ENCODE data around the gene SYT1. TPM values are rescaled to one million over a fixed set of nuclear protein-coding genes. Genes with fewer than 3 reads are reported as not detected.

SYT1 gene
- total and polyA plus RNA-seq, 2 experiments from 2014 or later = 48.7 to 51.7 TPM

- TF ChIP-seq CTCF (conservative IDR thresholded peaks at IDR 0.05; ENCODE audit: low read depth in 2 of 2) = no peak
- no peak for TF ChIP-seq ETS1 (IDR thresholded peaks at IDR 0.05)
- no peak for TF ChIP-seq NANOG (IDR thresholded peaks at IDR 0.05; ENCODE audit: borderline replicate concordance)
Measured at GRCh38 chr12:79331870-79332269, 467.3 kb downstream of the SYT1 start (continued).

- Histone ChIP-seq H3K9me2 (ENCODE audit: insufficient read depth) (no peaks in the 10 kb centered on the region), H3F3A (replicated peaks; ENCODE audit: low read depth) (no peaks in the 10 kb centered on the region), H2AFZ (no peak overlapping the region), H3K4me2 (no peak overlapping the region), H3K79me2 (replicated peaks; ENCODE audit: insufficient read depth) (no peaks in the 10 kb centered on the region), H3K27me3 (ENCODE audit: insufficient read depth) (no peaks in the 10 kb centered on the region), H4K20me1 (replicated peaks; ENCODE audit: insufficient read depth) (no peaks in the 10 kb centered on the region), H3K4me3 (no peak overlapping the region), H3K27ac (ENCODE audit: low read depth) (0 out of 2 replicates have a peak overlapping the region, but pooled peaks have one; percentile 1), H3K36me3 (ENCODE audit: insufficient read depth) (no peaks in the 10 kb centered on the region), H3K4me1 (ENCODE audit: insufficient read depth) (peaks cover 31% of the 10 kb centered on the region)
- no peak for ATAC-seq
- TF ChIP-seq REST (IDR thresholded peaks at IDR 0.05; ENCODE audit: unreplicated experiment) (no peak), NANOG (IDR thresholded peaks at IDR 0.05; ENCODE audit: borderline replicate concordance) (no peak), ZNF462 (CRISPR knock-in tag; IDR thresholded peaks at IDR 0.05) (no peak), POLR2AphosphoS5 (IDR thresholded peaks at IDR 0.05; ENCODE audit: low read depth) (no peak), JUNB (IDR thresholded peaks at IDR 0.05; ENCODE audit: unreplicated experiment) (no peak), STAT1 (IDR thresholded peaks at IDR 0.05; ENCODE audit: unreplicated experiment) (no peak), ZNF114 (CRISPR knock-in tag; IDR thresholded peaks at IDR 0.05) (no peak), EZH2 (IDR thresholded peaks at IDR 0.05; ENCODE audit: low read depth, unreplicated experiment) (no peak), ETS1 (IDR thresholded peaks at IDR 0.05) (no peak), CREB1 (CRISPR knock-in tag; IDR thresholded peaks at IDR 0.05; ENCODE audit: low read depth) (no peak), ZNF331 (CRISPR knock-in tag; IDR thresholded peaks at IDR 0.05; ENCODE audit: low read depth) (no peak)
- H3K4me3 Mint-ChIP-seq = no peak overlapping the region
- no peaks in the 10 kb centered on the region for H3K9me3 Mint-ChIP-seq
- no peak for DNase-seq (ENCODE audit: low spot score)
- peaks cover 5% of the 10 kb centered on the region; the same call in 2 of the 3 replicates for H3K36me3 Mint-ChIP-seq (ENCODE audit: low read depth)
- H3K27me3 Mint-ChIP-seq (ENCODE audit: insufficient read depth, low read depth, poor library complexity) = peaks cover 1% of the 10 kb centered on the region
- H3K4me1 Mint-ChIP-seq = peaks cover 23% of the 10 kb centered on the region
- peak overlapping the region; percentile 88 for H3K27ac Mint-ChIP-seq
Measured at GRCh38 chr12:79333144-79333543, 468.6 kb downstream of the SYT1 start.
